ENCODE results near the gene DDX20.
A peak's percentile ranks its signal among the peaks of the same experiment; 100 is the strongest.

The DDX20 gene

GRCh38 chr1:111779546-111779945 is 23.8 kb downstream of the DDX20 start:
- H3K36me3 ChIP-seq: no peaks in the 10 kb centered on the region
- DNase-seq: no peak
- no peaks in the 10 kb centered on the region for H3K9me3 ChIP-seq
- no peaks in the 10 kb centered on the region; the same call in 1 of the 2 replicates for H3K27me3 ChIP-seq
- no peak overlapping the region for H3K4me3 ChIP-seq (ENCODE audit: low read depth, low read length)
- TF ChIP-seq CTCF (IDR thresholded peaks at IDR 0.05; ENCODE audit: low read depth, low read length): no peak
- no peaks in the 10 kb centered on the region for H3K4me1 ChIP-seq

- DNase-seq: no peak
- Histone ChIP-seq H3K4me1 (no peaks in the 10 kb centered on the region), H3K27me3 (peaks cover 5% of the 10 kb centered on the region; the same call in 1 of the 2 replicates), H3K9me3 (no peaks in the 10 kb centered on the region), H3K36me3 (no peaks in the 10 kb centered on the region), H3K4me3 (ENCODE audit: low read depth, low read length) (no peak overlapping the region)
- TF ChIP-seq CTCF (IDR thresholded peaks at IDR 0.05; ENCODE audit: low read depth, low read length): no peak
Observed at GRCh38 chr1:111784273-111784901, 28.7 kb downstream of the DDX20 start.

- Histone ChIP-seq H3K4me1 (no peaks in the 10 kb centered on the region), H3K9me3 (no peaks in the 10 kb centered on the region), H3K4me3 (ENCODE audit: low read depth, low read length) (no peak overlapping the region), H3K27me3 (peaks cover 22% of the 10 kb centered on the region), H3K36me3 (no peaks in the 10 kb centered on the region)
- no peak for TF ChIP-seq CTCF (IDR thresholded peaks at IDR 0.05; ENCODE audit: low read depth, low read length)
- no peak for DNase-seq
Observed at GRCh38 chr1:111786669-111787207, 31.0 kb downstream of the DDX20 start.

- no peaks in the 10 kb centered on the region for H3K9me3 ChIP-seq
- H3K4me3 ChIP-seq (ENCODE audit: low read depth, low read length): no peak overlapping the region
- H3K36me3 ChIP-seq: no peaks in the 10 kb centered on the region
- DNase-seq: no peak
- TF ChIP-seq CTCF (IDR thresholded peaks at IDR 0.05; ENCODE audit: low read depth, low read length): no peak
- no peaks in the 10 kb centered on the region for H3K4me1 ChIP-seq
- H3K27me3 ChIP-seq: peaks cover 30% of the 10 kb centered on the region
Observed at GRCh38 chr1:111789142-111789541, 33.4 kb downstream of the DDX20 start.

- no peak for DNase-seq
- no peaks in the 10 kb centered on the region for H3K4me1 ChIP-seq
- no peaks in the 10 kb centered on the region for H3K9me3 ChIP-seq
- H3K27me3 ChIP-seq: peaks cover 30% of the 10 kb centered on the region
- H3K36me3 ChIP-seq: no peaks in the 10 kb centered on the region
- H3K4me3 ChIP-seq (ENCODE audit: low read depth, low read length): no peak overlapping the region
- TF ChIP-seq CTCF (IDR thresholded peaks at IDR 0.05; ENCODE audit: low read depth, low read length): peak; percentile 21; the same call in 1 of the 2 replicates
Observed at GRCh38 chr1:111789666-111790316, 34.1 kb downstream of the DDX20 start.

- no peak for DNase-seq
- no peaks in the 10 kb centered on the region for H3K9me3 ChIP-seq
- peaks cover 25% of the 10 kb centered on the region for H3K27me3 ChIP-seq
- no peaks in the 10 kb centered on the region for H3K4me1 ChIP-seq
- H3K4me3 ChIP-seq (ENCODE audit: low read depth, low read length): no peak overlapping the region
- no peak for TF ChIP-seq CTCF (IDR thresholded peaks at IDR 0.05; ENCODE audit: low read depth, low read length)
- no peaks in the 10 kb centered on the region for H3K36me3 ChIP-seq
Observed at GRCh38 chr1:111791776-111792175, 36.1 kb downstream of the DDX20 start.

All from BE2C (cell line).